Caco-2 (cell line): ENCODE results near the gene PALD1. TPM values are rescaled to one million over a fixed set of nuclear protein-coding genes. Genes with fewer than 3 reads are reported as not detected.

Source experiments
- BruUV-seq: library from RNA; stranded (reverse); fragments of 400-500 nt; replicated peaks from 2 replicates; lab custom pipeline; 2021; lab: Mats Ljungman, UMichigan
- CTCF ChIA-PET: fragments of 300-600 bp; sonication (Branson Sonifier 250); formaldehyde crosslinking; loops from one replicate; lab custom pipeline; 2022; ENCODE audit warnings: antibody characterized with exemption; lab: Charles Lee
- POLR2A ChIA-PET: fragments of 300-600 bp; sonication (Branson Sonifier 250); formaldehyde crosslinking; loops from one replicate; lab custom pipeline; 2022; ENCODE audit warnings: antibody characterized with exemption; lab: Charles Lee
- DNase-seq, 2 experiments: peaks; one replicate each; pipeline versions ENCODE4 v3.0.0 to v3.0.0-alpha.2; 2020 to 2022
- H3K27me3 ChIP-seq: replicated peaks from 2 replicates; pipeline ENCODE4 v1.6.0; 2011; ENCODE audit warnings: low read length; ENCODE audit not compliant: control insufficient read depth, insufficient read depth
- H3K36me3 ChIP-seq: 2 replicates; pipeline ENCODE4 v1.5.1; 2011; ENCODE audit warnings: low read length; ENCODE audit not compliant: control insufficient read depth, insufficient read depth
- H3K4me1 ChIP-seq: fragments of 250-450 bp; sonication (Bioruptor Pico); 2 replicates; pipeline ENCODE4 v1.5.1; 2020; ENCODE audit warnings: mild to moderate bottlenecking
- H3K4me3 ChIP-seq: 2 replicates; pipeline ENCODE4 v1.5.1; 2011; ENCODE audit warnings: low read depth, mild to moderate bottlenecking, control low read depth, low read length
- H3K9me3 ChIP-seq: fragments of 250-450 bp; sonication (Bioruptor Pico); 2 replicates; pipeline ENCODE4 v1.5.1; 2020; ENCODE audit warnings: mild to moderate bottlenecking, moderate library complexity
- H3K27ac Mint-ChIP-seq: one replicate; pipeline ENCODE4 v1.8.0; 2022; ENCODE audit warnings: mixed read lengths; ENCODE audit not compliant: unreplicated experiment
- H3K27me3 Mint-ChIP-seq: one replicate; pipeline ENCODE4 v1.8.0; 2022; ENCODE audit warnings: mixed read lengths; ENCODE audit not compliant: insufficient read depth, unreplicated experiment
- H3K36me3 Mint-ChIP-seq: one replicate; pipeline ENCODE4 v1.8.0; 2022; ENCODE audit warnings: mild to moderate bottlenecking, mixed read lengths; ENCODE audit not compliant: insufficient read depth, unreplicated experiment
- H3K4me1 Mint-ChIP-seq: one replicate; pipeline ENCODE4 v1.8.0; 2022; ENCODE audit warnings: low read depth, mixed read lengths; ENCODE audit not compliant: unreplicated experiment
- H3K4me3 Mint-ChIP-seq: one replicate; pipeline ENCODE4 v1.8.0; 2022; ENCODE audit warnings: mild to moderate bottlenecking, moderate library complexity, mixed read lengths; ENCODE audit not compliant: unreplicated experiment
- H3K9me3 Mint-ChIP-seq: one replicate; pipeline ENCODE4 v1.8.0; 2022; ENCODE audit warnings: mixed read lengths; ENCODE audit not compliant: unreplicated experiment
- intact Hi-C: fragments of 100-400 bp; cut with micrococcal nuclease; formaldehyde crosslinking; loops from one replicate; pipeline ENCODE4 v1.10.0; 2022; ENCODE audit not compliant: unreplicated experiment
- total RNA-seq: library from RNA; stranded (reverse); gene quantifications from 2 replicates; pipeline ENCODE4 v1.2.3, GENCODE V29; 2022
- TF ChIP-seq, protein P1 (sequence below), 2 experiments: fragments of 200-600 bp in 1 of 2; IDR thresholded peaks; 1 replicate in 1 of 2; 2 replicates in 1 of 2; pipeline versions ENCODE4 v1.5.1 to v1.8.0; 2011 to 2022; ENCODE audit warnings: antibody characterized with exemption in 1 of 2, control low read depth in 1 of 2, inconsistent platforms in 1 of 2, low read depth in 1 of 2, low read length in 1 of 2, mild to moderate bottlenecking in 1 of 2, moderate library complexity in 1 of 2; ENCODE audit not compliant: insufficient read depth in 1 of 2, severe bottlenecking in 1 of 2, unreplicated experiment in 1 of 2

PALD1 gene
- total RNA-seq, 1 experiment from 2014 or later, result 10.3 TPM

DNA sequence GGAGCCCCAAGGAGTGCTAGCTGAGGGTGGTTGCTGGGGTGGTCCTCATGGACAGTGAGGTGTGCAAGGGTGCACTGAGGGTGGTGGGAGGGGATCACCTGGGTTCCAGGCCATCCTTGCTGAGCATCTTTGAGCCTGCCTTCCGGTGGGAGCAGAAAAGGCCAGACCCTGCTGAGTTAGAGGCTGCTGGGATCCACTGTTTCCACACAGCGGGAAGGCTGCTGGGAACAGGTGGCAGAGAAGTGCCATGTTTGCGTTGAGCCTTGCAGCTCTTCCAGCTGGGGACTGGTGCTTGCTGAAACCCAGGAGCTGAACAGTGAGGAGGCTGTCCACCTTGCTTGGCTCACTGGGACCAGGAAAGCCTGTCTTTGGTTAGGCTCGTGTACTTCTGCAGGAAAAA, 89.0 kb downstream of the PALD1 start:
- DNase-seq, result peak in 1 of 2 experiments; percentile 33
- ChIA-PET CTCF (interaction anchor here (0.6 to 0.9 kb wide), 2 partner anchors 9 to 191 kb away, joined by 3 read pairs; no protein-coding TSS in a partner anchor), POLR2A (no interaction called here)
- no peaks in the 10 kb centered on the region for H3K4me1 ChIP-seq
- H3K27me3 Mint-ChIP-seq, result no peaks in the 10 kb centered on the region
- H3K36me3 Mint-ChIP-seq, result no peaks in the 10 kb centered on the region
- H3K9me3 Mint-ChIP-seq, result no peaks in the 10 kb centered on the region
- no peaks in the 10 kb centered on the region for H3K36me3 ChIP-seq
- TF ChIP-seq, protein P1, sequence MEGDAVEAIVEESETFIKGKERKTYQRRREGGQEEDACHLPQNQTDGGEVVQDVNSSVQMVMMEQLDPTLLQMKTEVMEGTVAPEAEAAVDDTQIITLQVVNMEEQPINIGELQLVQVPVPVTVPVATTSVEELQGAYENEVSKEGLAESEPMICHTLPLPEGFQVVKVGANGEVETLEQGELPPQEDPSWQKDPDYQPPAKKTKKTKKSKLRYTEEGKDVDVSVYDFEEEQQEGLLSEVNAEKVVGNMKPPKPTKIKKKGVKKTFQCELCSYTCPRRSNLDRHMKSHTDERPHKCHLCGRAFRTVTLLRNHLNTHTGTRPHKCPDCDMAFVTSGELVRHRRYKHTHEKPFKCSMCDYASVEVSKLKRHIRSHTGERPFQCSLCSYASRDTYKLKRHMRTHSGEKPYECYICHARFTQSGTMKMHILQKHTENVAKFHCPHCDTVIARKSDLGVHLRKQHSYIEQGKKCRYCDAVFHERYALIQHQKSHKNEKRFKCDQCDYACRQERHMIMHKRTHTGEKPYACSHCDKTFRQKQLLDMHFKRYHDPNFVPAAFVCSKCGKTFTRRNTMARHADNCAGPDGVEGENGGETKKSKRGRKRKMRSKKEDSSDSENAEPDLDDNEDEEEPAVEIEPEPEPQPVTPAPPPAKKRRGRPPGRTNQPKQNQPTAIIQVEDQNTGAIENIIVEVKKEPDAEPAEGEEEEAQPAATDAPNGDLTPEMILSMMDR (IDR thresholded peaks at IDR 0.05; ENCODE audit: insufficient read depth in 1 of 2, low read depth in 1 of 2, low read length in 1 of 2, severe bottlenecking in 1 of 2, unreplicated experiment in 1 of 2), result no peak
- no peaks in the 10 kb centered on the region for H3K27me3 ChIP-seq
- no peak overlapping the region for H3K4me3 ChIP-seq
- no peak overlapping the region for H3K27ac Mint-ChIP-seq
- BruUV-seq, result no TSS peak
- H3K4me3 Mint-ChIP-seq, result no peak overlapping the region
- H3K9me3 ChIP-seq, result no peaks in the 10 kb centered on the region
- H3K4me1 Mint-ChIP-seq, result no peaks in the 10 kb centered on the region
- intact Hi-C loops, result no loop called here

DNA sequence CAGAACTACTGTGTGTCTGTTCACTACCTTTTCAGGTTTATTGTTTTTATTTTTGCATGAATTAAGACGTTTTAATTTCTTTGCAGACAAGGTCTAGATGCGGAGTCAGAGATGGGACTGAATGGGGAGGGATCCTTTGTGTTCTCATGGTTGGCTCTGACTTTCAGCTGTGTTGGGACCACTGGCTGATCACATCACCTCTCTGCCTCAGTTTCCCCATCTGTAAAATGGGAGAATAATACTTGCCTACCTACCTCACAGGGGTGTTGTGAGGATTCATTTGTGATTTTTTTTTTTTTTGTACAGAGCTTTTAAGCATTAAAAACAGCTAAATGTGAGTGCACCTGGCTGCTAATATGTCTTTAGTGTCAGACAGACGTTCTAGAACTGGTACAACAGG, 89.5 kb downstream of the PALD1 start:
- Mint-ChIP-seq H3K36me3 (no peaks in the 10 kb centered on the region), H3K27me3 (no peaks in the 10 kb centered on the region), H3K27ac (no peak overlapping the region), H3K9me3 (no peaks in the 10 kb centered on the region), H3K4me3 (no peak overlapping the region), H3K4me1 (no peaks in the 10 kb centered on the region)
- intact Hi-C loops, result no loop called here
- CTCF ChIA-PET, result interaction anchor here (0.6 kb wide), 1 partner anchor 191 kb away, joined by 3 read pairs; no protein-coding TSS in a partner anchor
- H3K27me3 ChIP-seq, result no peaks in the 10 kb centered on the region
- peak in 1 of 2 experiments; percentile 4 for DNase-seq
- POLR2A ChIA-PET, result no interaction called here
- BruUV-seq, result no TSS peak
- H3K36me3 ChIP-seq, result no peaks in the 10 kb centered on the region
- no peak overlapping the region for H3K4me3 ChIP-seq
- TF ChIP-seq, protein P1 (IDR thresholded peaks at IDR 0.05; ENCODE audit: insufficient read depth in 1 of 2, low read depth in 1 of 2, low read length in 1 of 2, severe bottlenecking in 1 of 2, unreplicated experiment in 1 of 2), result no peak
- no peaks in the 10 kb centered on the region for H3K4me1 ChIP-seq
- H3K9me3 ChIP-seq, result no peaks in the 10 kb centered on the region

DNA sequence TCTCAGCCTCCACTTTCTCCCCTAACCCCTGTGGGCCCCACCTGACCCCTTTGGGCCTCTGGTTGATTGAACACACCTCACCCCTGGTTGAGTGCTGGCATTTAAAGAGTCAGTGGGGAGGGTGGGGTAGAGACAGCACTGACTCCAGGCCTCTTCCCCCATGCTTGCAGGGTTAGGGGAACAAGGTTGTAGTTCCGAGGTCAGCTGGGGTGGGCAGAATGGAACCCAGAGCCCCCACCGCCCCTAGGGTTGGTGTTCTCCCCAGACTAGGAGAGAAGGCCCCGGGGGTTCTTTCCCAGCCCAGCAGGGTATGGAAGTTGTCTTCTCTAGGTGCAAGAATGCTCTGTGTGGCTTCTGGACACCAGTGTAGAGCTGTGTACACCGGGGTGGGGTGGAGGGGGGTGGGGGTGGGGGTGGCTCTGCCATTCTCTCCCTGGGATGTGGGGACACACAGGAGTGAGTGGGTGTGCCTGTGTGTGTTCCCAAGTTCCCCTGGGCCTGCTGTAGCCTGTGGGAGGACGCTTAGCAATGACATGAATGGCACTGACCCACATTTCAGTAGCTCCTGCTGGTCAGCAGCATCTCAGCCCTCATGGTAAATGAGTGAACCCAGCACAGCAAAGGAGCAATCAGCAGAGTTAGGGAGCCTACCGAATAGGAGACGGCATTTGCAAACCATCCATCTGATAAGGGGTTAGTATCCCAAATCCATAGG, 90.4 kb downstream of the PALD1 start:
- Mint-ChIP-seq H3K36me3 (no peaks in the 10 kb centered on the region), H3K9me3 (no peaks in the 10 kb centered on the region), H3K27me3 (no peaks in the 10 kb centered on the region), H3K4me1 (no peaks in the 10 kb centered on the region), H3K27ac (no peak overlapping the region), H3K4me3 (no peak overlapping the region)
- no TSS peak for BruUV-seq
- peak in 1 of 2 experiments; percentile 30 for DNase-seq
- H3K4me1 ChIP-seq, result no peaks in the 10 kb centered on the region
- no peak overlapping the region for H3K4me3 ChIP-seq
- H3K27me3 ChIP-seq, result no peaks in the 10 kb centered on the region
- intact Hi-C loops, result no loop called here
- CTCF ChIA-PET, result no interaction called here
- TF ChIP-seq, protein P1 (IDR thresholded peaks at IDR 0.05; ENCODE audit: insufficient read depth in 1 of 2, low read depth in 1 of 2, low read length in 1 of 2, severe bottlenecking in 1 of 2, unreplicated experiment in 1 of 2), result no peak
- H3K9me3 ChIP-seq, result no peaks in the 10 kb centered on the region
- POLR2A ChIA-PET, result no interaction called here
- no peaks in the 10 kb centered on the region for H3K36me3 ChIP-seq
